ENCODE data around the gene UNC5C.
A peak's percentile ranks its signal among the peaks of the same experiment; 100 is the strongest.

Gene UNC5C

GRCh38 chr4:95552942-95553550, 4.3 kb upstream of the UNC5C start:
- no peak for TF ChIP-seq CTCF (IDR thresholded peaks at IDR 0.05; ENCODE audit: low read depth, low read length)

GRCh38 chr4:95551653-95552052, 2.9 kb upstream of the UNC5C start:
- H3K4me3 ChIP-seq (ENCODE audit: low read depth, low read length): no peak overlapping the region
- no peak for TF ChIP-seq CTCF (IDR thresholded peaks at IDR 0.05; ENCODE audit: low read depth, low read length)

More at GRCh38 chr4:95552942-95553550, 4.3 kb upstream of the UNC5C start:
- no peak overlapping the region for H3K4me3 ChIP-seq (ENCODE audit: low read depth, low read length)

- TF ChIP-seq CTCF (IDR thresholded peaks at IDR 0.05; ENCODE audit: low read depth, low read length): no peak
Measured at GRCh38 chr4:95550115-95550987, 1.6 kb upstream of the UNC5C start.

GRCh38 chr4:95549246-95550114, 707 bp upstream of the UNC5C start:
- TF ChIP-seq CTCF (IDR thresholded peaks at IDR 0.05; ENCODE audit: low read depth, low read length): no peak
- peak overlapping the region; percentile 44 for H3K4me3 ChIP-seq (ENCODE audit: low read depth, low read length)

More at GRCh38 chr4:95550115-95550987, 1.6 kb upstream of the UNC5C start:
- H3K4me3 ChIP-seq (ENCODE audit: low read depth, low read length): no peak overlapping the region; the same call in 1 of the 2 replicates

GRCh38 chr4:95547715-95548471, 880 bp downstream of the UNC5C start:
- no peak for TF ChIP-seq CTCF (IDR thresholded peaks at IDR 0.05; ENCODE audit: low read depth, low read length)
- no peak overlapping the region for H3K4me3 ChIP-seq (ENCODE audit: low read depth, low read length)

GRCh38 chr4:95546866-95547714, 1.7 kb downstream of the UNC5C start:
- TF ChIP-seq CTCF (IDR thresholded peaks at IDR 0.05; ENCODE audit: low read depth, low read length): no peak
- H3K4me3 ChIP-seq (ENCODE audit: low read depth, low read length): no peak overlapping the region
